Measurements from ENCODE around the gene HOXD1. TPM values are rescaled to one million over a fixed set of nuclear protein-coding genes. Genes with fewer than 3 reads are reported as not detected.

The HOXD1 gene
- total RNA-seq, 4 donors from 2014 or later = 0.44 to 1.8 (median 0.63) TPM; not detected in 1

- peaks cover 0 to 45% of the 10 kb centered on the region in 2 donors for H3K27me3 ChIP-seq
- 75 to 78% methylated on average over 2 of the region's 2 CpGs for WGBS, 2 donors
Observed at GRCh38 chr2:176142281-176142680, 46.2 kb upstream of the HOXD1 start.

DNA sequence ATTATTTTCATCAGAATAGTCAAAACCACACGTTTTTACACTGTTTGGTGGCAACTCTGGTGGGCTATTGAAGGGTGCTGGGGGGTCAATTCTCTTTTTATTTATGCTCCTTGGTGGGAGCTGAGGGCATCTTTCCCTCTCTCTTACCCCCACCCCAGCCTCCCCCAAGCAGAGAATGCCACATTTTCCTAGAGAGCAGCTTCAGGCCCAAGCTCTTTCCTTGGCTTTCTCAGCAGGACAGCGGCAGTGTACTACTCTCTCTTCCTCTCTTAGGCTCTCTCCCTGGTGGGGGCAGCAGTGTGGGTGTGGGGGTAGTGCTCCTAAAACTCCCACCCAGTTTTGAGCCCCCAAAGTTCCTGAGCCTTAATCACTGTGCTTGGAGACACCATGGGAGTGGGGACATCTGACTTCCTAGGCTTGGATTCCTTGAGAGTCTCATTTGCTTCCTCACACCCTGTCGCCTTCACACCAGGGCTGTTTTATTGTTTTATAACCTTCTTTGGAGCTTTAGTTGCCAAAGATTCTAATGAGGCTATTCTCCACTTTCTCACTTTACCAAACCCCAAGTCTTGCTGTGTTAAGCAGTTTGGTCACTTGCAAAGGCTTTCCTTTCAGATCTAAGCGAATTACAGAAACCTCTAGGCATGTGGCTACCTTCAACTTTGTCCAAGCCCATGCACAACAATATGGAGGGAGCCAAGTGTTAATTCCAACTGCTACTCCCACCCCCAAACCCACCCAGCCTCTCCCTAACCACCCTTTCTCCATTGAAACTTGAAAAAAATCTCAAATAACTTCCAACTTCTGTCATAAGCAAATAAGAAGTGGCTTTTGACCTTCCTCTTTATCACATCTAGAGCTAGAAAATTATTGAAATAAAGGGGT lies 43.1 kb upstream of the HOXD1 start:
- Histone ChIP-seq H3K27ac (no peak overlapping the region), H3K9me3 (no peaks in the 10 kb centered on the region), H3K36me3 (peaks cover 0 to 18% (median 0%) of the 10 kb centered on the region in 3 donors), H3K4me3 (no peak overlapping the region), H3K27me3 (peaks cover 0 to 47% of the 10 kb centered on the region in 2 donors), H3K4me1 (peaks cover 0 to 8% (median 0%) of the 10 kb centered on the region in 4 donors)
- TF ChIP-seq, protein P1, sequence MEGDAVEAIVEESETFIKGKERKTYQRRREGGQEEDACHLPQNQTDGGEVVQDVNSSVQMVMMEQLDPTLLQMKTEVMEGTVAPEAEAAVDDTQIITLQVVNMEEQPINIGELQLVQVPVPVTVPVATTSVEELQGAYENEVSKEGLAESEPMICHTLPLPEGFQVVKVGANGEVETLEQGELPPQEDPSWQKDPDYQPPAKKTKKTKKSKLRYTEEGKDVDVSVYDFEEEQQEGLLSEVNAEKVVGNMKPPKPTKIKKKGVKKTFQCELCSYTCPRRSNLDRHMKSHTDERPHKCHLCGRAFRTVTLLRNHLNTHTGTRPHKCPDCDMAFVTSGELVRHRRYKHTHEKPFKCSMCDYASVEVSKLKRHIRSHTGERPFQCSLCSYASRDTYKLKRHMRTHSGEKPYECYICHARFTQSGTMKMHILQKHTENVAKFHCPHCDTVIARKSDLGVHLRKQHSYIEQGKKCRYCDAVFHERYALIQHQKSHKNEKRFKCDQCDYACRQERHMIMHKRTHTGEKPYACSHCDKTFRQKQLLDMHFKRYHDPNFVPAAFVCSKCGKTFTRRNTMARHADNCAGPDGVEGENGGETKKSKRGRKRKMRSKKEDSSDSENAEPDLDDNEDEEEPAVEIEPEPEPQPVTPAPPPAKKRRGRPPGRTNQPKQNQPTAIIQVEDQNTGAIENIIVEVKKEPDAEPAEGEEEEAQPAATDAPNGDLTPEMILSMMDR (IDR thresholded peaks at IDR 0.05) = no peak
- TF ChIP-seq EP300 (IDR thresholded peaks at IDR 0.05) (no peak), POLR2A (IDR thresholded peaks at IDR 0.05) (no peak)
- DNase-seq (ENCODE audit: low spot score in 2 of 2) = no peak
- WGBS, 2 donors = 74 to 85% methylated on average over 4 of the region's 4 CpGs

More at GRCh38 chr2:176142281-176142680, 46.2 kb upstream of the HOXD1 start:
- Histone ChIP-seq H3K36me3 (peaks cover 0 to 1% (median 0%) of the 10 kb centered on the region in 3 donors), H3K9me3 (no peaks in the 10 kb centered on the region), H3K4me3 (no peak overlapping the region), H3K27ac (no peak overlapping the region), H3K4me1 (peaks cover 0 to 20% (median 0%) of the 10 kb centered on the region in 4 donors)
- TF ChIP-seq POLR2A (IDR thresholded peaks at IDR 0.05) (no peak), EP300 (IDR thresholded peaks at IDR 0.05) (no peak)
- TF ChIP-seq, protein P1 (IDR thresholded peaks at IDR 0.05) = no peak
- DNase-seq (ENCODE audit: low spot score in 2 of 2) = no peak

DNA sequence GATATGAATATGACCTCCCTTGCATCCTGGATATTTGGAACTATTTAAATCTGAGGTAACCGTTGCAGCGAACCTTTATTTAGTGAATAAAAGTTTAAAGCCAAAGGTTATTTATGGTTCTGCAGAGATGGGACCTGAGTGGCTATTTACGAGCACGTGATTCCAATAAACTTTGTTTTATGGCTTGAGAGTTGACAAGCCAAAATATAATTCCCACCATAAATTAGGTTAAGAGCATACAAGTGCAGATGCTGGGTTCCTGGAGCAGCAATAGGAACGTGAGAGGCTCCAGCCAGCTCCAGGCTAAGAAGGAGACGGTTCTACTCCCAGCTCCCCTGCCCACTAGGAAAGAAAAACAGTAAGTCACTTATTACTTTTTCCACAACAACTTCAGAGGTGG lies 42.4 kb upstream of the HOXD1 start:
- no peak for TF ChIP-seq EP300 (IDR thresholded peaks at IDR 0.05)
- TF ChIP-seq POLR2A (IDR thresholded peaks at IDR 0.05) = no peak
- TF ChIP-seq, protein P1 (IDR thresholded peaks at IDR 0.05) = no peak
- 74 to 84% methylated on average over 6 of the region's 6 CpGs for WGBS, 2 donors
- no peak overlapping the region for H3K4me3 ChIP-seq
- H3K36me3 ChIP-seq = peaks cover 0 to 26% (median 0%) of the 10 kb centered on the region in 3 donors
- no peak for DNase-seq (ENCODE audit: low spot score in 2 of 2)
- H3K9me3 ChIP-seq = no peaks in the 10 kb centered on the region
- H3K27ac ChIP-seq = no peak overlapping the region
- peaks cover 0 to under 1% (median 0%) of the 10 kb centered on the region in 4 donors for H3K4me1 ChIP-seq
- peaks cover 0 to 52% of the 10 kb centered on the region in 2 donors for H3K27me3 ChIP-seq

DNA sequence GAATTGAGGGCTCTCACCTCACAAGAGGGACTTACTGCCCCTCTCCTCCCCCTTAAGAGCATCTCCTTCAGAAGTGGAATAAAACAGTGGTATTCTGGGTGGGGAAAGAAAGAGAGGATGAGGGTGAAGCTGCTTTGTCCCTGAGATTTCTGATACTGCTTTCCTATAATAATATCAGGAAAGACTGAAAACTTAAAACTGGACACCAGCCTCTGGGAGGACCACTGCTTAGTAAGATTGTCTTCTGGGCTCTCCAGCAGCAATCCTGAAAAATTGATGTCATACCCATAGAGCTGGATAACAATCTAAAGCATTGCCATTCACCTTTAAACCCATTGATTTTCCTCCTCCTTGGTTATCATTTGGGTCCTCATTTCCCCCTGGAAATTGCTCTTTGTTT lies 41.8 kb upstream of the HOXD1 start:
- H3K4me1 ChIP-seq = no peaks in the 10 kb centered on the region
- no peaks in the 10 kb centered on the region for H3K9me3 ChIP-seq
- no peak overlapping the region for H3K27ac ChIP-seq
- TF ChIP-seq POLR2A (IDR thresholded peaks at IDR 0.05) = no peak
- TF ChIP-seq, protein P1 (IDR thresholded peaks at IDR 0.05) = no peak
- TF ChIP-seq EP300 (IDR thresholded peaks at IDR 0.05) = no peak
- H3K36me3 ChIP-seq = peaks cover 0 to 29% (median 0%) of the 10 kb centered on the region in 3 donors
- H3K27me3 ChIP-seq = peaks cover 0 to 57% of the 10 kb centered on the region in 2 donors
- no peak overlapping the region for H3K4me3 ChIP-seq
- DNase-seq (ENCODE audit: low spot score in 2 of 2) = no peak

DNA sequence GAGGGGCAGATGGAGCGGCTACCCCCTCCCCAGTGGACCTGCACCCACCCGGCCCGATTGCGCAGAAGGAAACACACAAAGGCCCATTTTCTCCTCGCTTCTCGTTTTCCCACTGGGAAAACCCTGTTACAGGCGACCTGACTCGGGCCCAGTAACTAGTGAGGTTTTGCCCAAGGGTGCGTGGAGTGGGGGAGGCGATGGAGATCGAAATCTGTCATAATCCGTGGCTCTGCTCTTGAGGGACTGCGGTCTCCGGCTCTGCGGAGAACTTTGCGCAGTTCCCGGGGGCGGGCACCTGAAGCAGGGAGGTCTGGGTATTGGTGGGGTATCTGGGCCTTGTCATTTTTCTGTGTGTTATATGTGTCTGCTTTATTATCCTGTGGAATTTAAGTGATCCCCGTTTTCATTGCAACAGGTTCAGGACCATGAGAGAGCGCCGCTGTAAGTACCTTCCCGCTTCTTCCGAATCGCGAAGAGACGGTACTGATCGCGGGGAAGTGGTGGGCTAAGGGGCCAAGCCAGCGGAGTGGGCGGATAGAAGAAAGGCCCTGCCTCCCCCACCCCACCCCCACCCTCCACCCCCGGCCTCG lies 41.2 kb upstream of the HOXD1 start:
- Histone ChIP-seq H3K4me3 (no peak overlapping the region), H3K9me3 (no peaks in the 10 kb centered on the region), H3K4me1 (no peaks in the 10 kb centered on the region), H3K27me3 (peaks cover 0 to 64% of the 10 kb centered on the region in 2 donors), H3K36me3 (peaks cover 0 to 32% (median 0%) of the 10 kb centered on the region in 3 donors), H3K27ac (no peak overlapping the region)
- no peak for DNase-seq (ENCODE audit: low spot score in 2 of 2)
- TF ChIP-seq, protein P1 (IDR thresholded peaks at IDR 0.05) = no peak
- TF ChIP-seq POLR2A (IDR thresholded peaks at IDR 0.05) = no peak
- TF ChIP-seq EP300 (IDR thresholded peaks at IDR 0.05) = no peak
- WGBS, 2 donors = 74 to 81% methylated on average over 30 to 32 of the region's 32 CpGs

Data from tibial nerve (tissue), 4 donors.